Pulmonary artery endothelial cell (primary cell): ENCODE measurements around the gene MYO1E. TPM values are rescaled to one million over a fixed set of nuclear protein-coding genes. Genes with fewer than 3 reads are reported as not detected.
"Not testable (repeated sequence)": the region's sequence is repeated elsewhere in the genome, so short reads cannot be mapped to it uniquely, and the experiment has no call there.

Experiments used
- DNase-seq: peaks from one replicate; pipeline ENCODE4 v3.0.0-alpha.2; 2011; ENCODE audit warnings: low read depth, low spot score
- total RNA-seq: library from RNA; depleted of rRNA; stranded (reverse); fragments of >200 nt; gene quantifications from 2 replicates; pipeline ENCODE4 v1.2.3, GENCODE V29; 2014

The MYO1E gene
- total RNA-seq = 115 and 117 TPM in 2 replicates

- DNase-seq = peak; percentile 94
These were observed at the start of gene MYO1E for GRCh38 chr15:59372352-59373211. TSS of gene MYO1E (minus strand) at chr15:59372871. CDS start at chr15:59372500, 371 bp downstream.

- no peak for DNase-seq
These were observed 48.4 kb upstream of the MYO1E start for GRCh38 chr15:59420986-59421618.

GRCh38 chr15:59420108-59420507, 47.4 kb upstream of the MYO1E start:
- no peak for DNase-seq

GRCh38 chr15:59419170-59419569, 46.5 kb upstream of the MYO1E start:
- DNase-seq = no peak

GRCh38 chr15:59416816-59417215, 44.1 kb upstream of the MYO1E start:
- no peak for DNase-seq

GRCh38 chr15:59413577-59413976, 40.9 kb upstream of the MYO1E start:
- no peak for DNase-seq

GRCh38 chr15:59410391-59410896, 37.8 kb upstream of the MYO1E start:
- no peak for DNase-seq

- no peak for DNase-seq
These were observed 35.3 kb upstream of the MYO1E start for GRCh38 chr15:59407946-59408345.

- no peak for DNase-seq
These were observed 33.8 kb upstream of the MYO1E start for GRCh38 chr15:59406446-59406845.

- DNase-seq = no peak
These were observed 32.4 kb upstream of the MYO1E start for GRCh38 chr15:59405079-59405478.

- no peak for DNase-seq
These were observed 29.3 kb upstream of the MYO1E start for GRCh38 chr15:59401824-59402569.

- DNase-seq = not testable (repeated sequence)
These were observed 28.6 kb upstream of the MYO1E start for GRCh38 chr15:59401051-59401823.

- no peak for DNase-seq
These were observed 27.6 kb upstream of the MYO1E start for GRCh38 chr15:59400103-59400813.

- DNase-seq = no peak
These were observed 26.9 kb upstream of the MYO1E start for GRCh38 chr15:59399465-59400102.

GRCh38 chr15:59398220-59398619, 25.5 kb upstream of the MYO1E start:
- DNase-seq = no peak

- DNase-seq = no peak
These were observed 24.0 kb upstream of the MYO1E start for GRCh38 chr15:59396679-59397078.

GRCh38 chr15:59396211-59396610, 23.5 kb upstream of the MYO1E start:
- DNase-seq = no peak

- no peak for DNase-seq
These were observed 21.5 kb upstream of the MYO1E start for GRCh38 chr15:59394166-59394661.

GRCh38 chr15:59392299-59392698, 19.6 kb upstream of the MYO1E start:
- no peak for DNase-seq

GRCh38 chr15:59388670-59389069, 16.0 kb upstream of the MYO1E start:
- DNase-seq = no peak
